ENCODE results near the gene WDR86. TPM values are rescaled to one million over a fixed set of nuclear protein-coding genes. Genes with fewer than 3 reads are reported as not detected.

WDR86 gene
- polyA plus RNA-seq, 3 donors from 2014 or later, result 0.75 to 2.2 (median 2.2) TPM

GRCh38 chr7:151378011-151378410 lies 31.8 kb downstream of the WDR86 start:
- no peak overlapping the region for H3K4me3 Mint-ChIP-seq
- H3K27ac Mint-ChIP-seq, result peak overlapping the region in 1 of 6 donors; percentile 10
- peaks cover 7 to 14% of the 10 kb centered on the region in 2 donors for H3K4me1 Mint-ChIP-seq
- peaks cover 9 to 30% (median 12%) of the 10 kb centered on the region in 3 donors for H3K36me3 Mint-ChIP-seq
- no peaks in the 10 kb centered on the region for H3K9me3 Mint-ChIP-seq
- no peak for DNase-seq
- peaks cover 0 to 4% (median 3%) of the 10 kb centered on the region in 3 donors for H3K27me3 Mint-ChIP-seq (ENCODE audit: low read depth in 3 of 3)

GRCh38 chr7:151377406-151377805 lies 32.4 kb downstream of the WDR86 start:
- H3K9me3 Mint-ChIP-seq, result no peaks in the 10 kb centered on the region
- peaks cover 0 to 4% (median 3%) of the 10 kb centered on the region in 3 donors for H3K27me3 Mint-ChIP-seq (ENCODE audit: low read depth in 3 of 3)
- DNase-seq, result no peak
- H3K36me3 Mint-ChIP-seq, result peaks cover 10 to 32% (median 12%) of the 10 kb centered on the region in 3 donors
- H3K4me3 Mint-ChIP-seq, result no peak overlapping the region
- no peak overlapping the region for H3K27ac Mint-ChIP-seq
- H3K4me1 Mint-ChIP-seq, result peaks cover 5 to 11% of the 10 kb centered on the region in 2 donors

- no peak overlapping the region for H3K27ac Mint-ChIP-seq
- H3K4me3 Mint-ChIP-seq, result no peak overlapping the region
- peaks cover 0 to 7% of the 10 kb centered on the region in 2 donors for H3K4me1 Mint-ChIP-seq
- H3K36me3 Mint-ChIP-seq, result peaks cover 13 to 35% (median 16%) of the 10 kb centered on the region in 3 donors
- H3K9me3 Mint-ChIP-seq, result no peaks in the 10 kb centered on the region
- H3K27me3 Mint-ChIP-seq (ENCODE audit: low read depth in 3 of 3), result peaks cover 0 to 4% (median 3%) of the 10 kb centered on the region in 3 donors
- no peak for DNase-seq
These were observed 33.5 kb downstream of the WDR86 start for GRCh38 chr7:151376218-151376902.

DNA sequence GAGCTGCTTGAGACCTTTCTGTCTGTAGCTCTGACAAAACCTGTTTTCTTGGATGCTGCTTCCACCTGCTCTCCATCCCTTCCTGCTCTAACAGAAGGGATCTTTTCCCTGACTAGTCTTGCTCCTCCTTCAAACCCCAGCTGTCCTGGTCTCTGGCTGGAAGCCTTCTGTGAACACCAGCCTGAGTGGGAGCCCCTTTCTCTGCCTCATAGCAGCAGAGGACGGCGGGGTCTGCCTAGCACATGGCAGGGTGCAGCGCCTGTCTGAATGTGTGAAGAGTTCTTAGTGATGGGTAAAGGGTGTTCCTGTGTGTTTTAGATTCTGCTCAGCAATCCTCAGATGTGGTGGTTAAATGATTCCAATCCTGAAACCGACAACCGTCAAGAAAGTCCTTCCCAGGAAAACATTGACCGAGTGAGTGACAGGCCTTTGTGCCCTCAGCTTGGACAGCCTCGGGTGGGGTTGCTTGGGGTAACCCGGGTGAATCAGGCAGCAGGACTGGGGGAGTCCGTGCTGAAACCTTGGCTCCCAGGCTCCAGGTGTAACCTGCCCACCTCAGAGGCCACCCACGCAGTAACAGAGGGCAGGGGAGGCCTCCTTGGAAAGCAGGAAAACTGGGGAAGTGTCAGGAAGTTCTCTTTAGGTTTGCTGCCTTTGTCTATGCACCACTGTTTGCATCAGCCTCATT lies 34.2 kb downstream of the WDR86 start:
- Mint-ChIP-seq H3K4me3 (no peak overlapping the region), H3K4me1 (peaks cover 0 to 3% of the 10 kb centered on the region in 2 donors), H3K9me3 (no peaks in the 10 kb centered on the region), H3K27me3 (ENCODE audit: low read depth in 3 of 3) (peaks cover 0 to 4% (median 3%) of the 10 kb centered on the region in 3 donors), H3K36me3 (peaks cover 13 to 35% (median 16%) of the 10 kb centered on the region in 3 donors), H3K27ac (peak overlapping the region in 2 of 6 donors; percentile 37 to 50)
- no peak for DNase-seq

DNA sequence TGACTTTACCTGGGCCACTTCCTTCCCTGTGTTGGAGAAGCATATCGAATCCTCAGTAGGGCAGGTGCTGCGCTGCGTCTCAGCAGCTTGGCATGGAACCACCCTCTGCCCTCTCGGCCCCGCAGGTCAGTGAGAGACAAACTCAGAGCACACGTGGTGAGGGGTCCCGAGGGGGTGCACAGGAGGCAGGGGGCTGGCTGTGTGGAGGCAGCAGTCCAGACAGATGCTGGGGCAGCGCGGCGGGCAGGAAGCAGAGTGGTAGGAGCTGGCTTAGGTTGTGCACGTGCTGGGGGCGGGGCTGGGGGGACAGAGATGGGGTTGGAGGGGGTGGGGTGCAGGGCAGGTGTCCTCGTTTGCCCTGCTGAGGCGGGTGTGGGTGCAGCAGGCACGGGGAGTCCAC lies 35.1 kb downstream of the WDR86 start:
- Mint-ChIP-seq H3K27me3 (ENCODE audit: low read depth in 3 of 3) (peaks cover 0 to 4% (median 3%) of the 10 kb centered on the region in 3 donors), H3K27ac (no peak overlapping the region), H3K4me3 (no peak overlapping the region), H3K4me1 (peaks cover 0 to 3% of the 10 kb centered on the region in 2 donors), H3K9me3 (no peaks in the 10 kb centered on the region), H3K36me3 (peaks cover 13 to 35% (median 16%) of the 10 kb centered on the region in 3 donors)
- DNase-seq, result no peak

- Mint-ChIP-seq H3K9me3 (no peaks in the 10 kb centered on the region), H3K4me3 (no peak overlapping the region), H3K27me3 (ENCODE audit: low read depth in 3 of 3) (peaks cover 0 to 3% (median 0%) of the 10 kb centered on the region in 3 donors), H3K27ac (no peak overlapping the region), H3K4me1 (no peaks in the 10 kb centered on the region), H3K36me3 (peaks cover 13 to 37% (median 18%) of the 10 kb centered on the region in 3 donors)
- no peak for DNase-seq
These were observed 35.7 kb downstream of the WDR86 start for GRCh38 chr7:151374139-151374538.

GRCh38 chr7:151373599-151373998 lies 36.2 kb downstream of the WDR86 start:
- H3K4me1 Mint-ChIP-seq, result peaks cover under 1% of the 10 kb centered on the region in 2 donors
- H3K27me3 Mint-ChIP-seq (ENCODE audit: low read depth in 3 of 3), result peaks cover 0 to 3% (median 0%) of the 10 kb centered on the region in 3 donors
- H3K9me3 Mint-ChIP-seq, result no peaks in the 10 kb centered on the region
- no peak for DNase-seq
- peaks cover 13 to 38% (median 19%) of the 10 kb centered on the region in 3 donors for H3K36me3 Mint-ChIP-seq
- no peak overlapping the region for H3K4me3 Mint-ChIP-seq
- no peak overlapping the region for H3K27ac Mint-ChIP-seq

- H3K9me3 Mint-ChIP-seq, result no peaks in the 10 kb centered on the region
- H3K27me3 Mint-ChIP-seq (ENCODE audit: low read depth in 3 of 3), result peaks cover 0 to 3% (median 0%) of the 10 kb centered on the region in 3 donors
- H3K4me1 Mint-ChIP-seq, result peaks cover 5 to 9% of the 10 kb centered on the region in 2 donors
- no peak for DNase-seq
- H3K36me3 Mint-ChIP-seq, result peaks cover 6 to 33% (median 10%) of the 10 kb centered on the region in 3 donors
- peak overlapping the region in 1 of 6 donors; percentile 49 for H3K27ac Mint-ChIP-seq
- no peak overlapping the region for H3K4me3 Mint-ChIP-seq
These were observed 37.1 kb downstream of the WDR86 start for GRCh38 chr7:151372612-151373265.

DNA sequence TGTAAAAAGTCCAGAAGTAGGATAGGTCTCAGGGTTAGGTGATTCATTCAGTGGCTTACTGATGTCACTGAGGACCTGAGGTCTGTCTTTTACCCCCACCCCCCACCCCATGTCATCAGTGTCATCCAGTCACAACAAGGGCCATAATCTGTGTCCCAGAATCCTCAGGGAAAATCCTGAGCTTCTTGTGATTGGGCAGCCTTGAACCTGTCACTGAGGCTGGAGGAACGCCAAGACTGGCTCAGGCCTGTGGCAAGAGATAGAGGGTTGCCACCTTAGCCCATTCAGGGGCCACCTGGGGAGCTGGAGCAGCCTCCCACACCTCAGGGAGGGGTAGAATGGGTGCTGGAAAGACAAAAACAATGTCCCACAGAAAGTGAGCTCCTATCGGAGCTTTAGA lies 38.6 kb downstream of the WDR86 start:
- peaks cover 3 to 26% (median 7%) of the 10 kb centered on the region in 3 donors for H3K36me3 Mint-ChIP-seq
- DNase-seq, result no peak

GRCh38 chr7:151368136-151368571 lies 41.7 kb downstream of the WDR86 start:
- peaks cover 10 to 22% of the 10 kb centered on the region in 2 donors for H3K4me1 Mint-ChIP-seq
- no peaks in the 10 kb centered on the region for H3K27me3 Mint-ChIP-seq (ENCODE audit: low read depth in 3 of 3)
- H3K27ac Mint-ChIP-seq, result peak overlapping the region in 1 of 6 donors; percentile 42
- H3K9me3 Mint-ChIP-seq, result no peaks in the 10 kb centered on the region
- peaks cover 10 to 28% (median 11%) of the 10 kb centered on the region in 3 donors for H3K36me3 Mint-ChIP-seq
- DNase-seq, result peak; percentile 63 to 74 (median 71)
- H3K4me3 Mint-ChIP-seq, result no peak overlapping the region

More for the DNA sequence above, 38.6 kb downstream of the WDR86 start:
- Mint-ChIP-seq H3K9me3 (no peaks in the 10 kb centered on the region), H3K4me3 (no peak overlapping the region), H3K27ac (no peak overlapping the region), H3K27me3 (ENCODE audit: low read depth in 3 of 3) (peaks cover 0 to 2% (median 0%) of the 10 kb centered on the region in 3 donors), H3K4me1 (peaks cover 6 to 10% of the 10 kb centered on the region in 2 donors)

DNA sequence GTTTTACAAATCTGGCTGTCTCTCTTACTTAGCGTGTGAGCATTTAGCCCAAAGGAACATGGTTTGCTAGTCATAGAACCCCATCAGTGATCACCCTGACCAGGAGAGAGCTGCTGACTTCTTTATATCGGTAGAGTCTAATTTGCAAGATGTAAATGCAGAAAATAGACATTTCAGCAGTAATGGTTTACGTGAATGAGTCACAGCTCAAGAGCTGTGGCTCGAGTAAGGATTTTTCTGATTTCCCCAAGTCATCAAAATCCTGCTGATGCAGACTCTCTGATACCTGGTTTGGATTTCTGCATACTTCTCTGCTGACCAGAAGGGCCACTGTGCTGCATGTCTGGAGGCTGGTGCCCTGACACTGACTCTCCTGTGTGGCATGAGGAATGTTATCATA lies 42.6 kb downstream of the WDR86 start:
- H3K36me3 Mint-ChIP-seq, result peaks cover 15 to 32% (median 18%) of the 10 kb centered on the region in 3 donors
- H3K9me3 Mint-ChIP-seq, result no peaks in the 10 kb centered on the region
- H3K27ac Mint-ChIP-seq, result peak overlapping the region in 1 of 6 donors; percentile 64
- H3K27me3 Mint-ChIP-seq (ENCODE audit: low read depth in 3 of 3), result no peaks in the 10 kb centered on the region
- no peak overlapping the region for H3K4me3 Mint-ChIP-seq
- peaks cover 12 to 22% of the 10 kb centered on the region in 2 donors for H3K4me1 Mint-ChIP-seq
- DNase-seq, result no peak

DNA sequence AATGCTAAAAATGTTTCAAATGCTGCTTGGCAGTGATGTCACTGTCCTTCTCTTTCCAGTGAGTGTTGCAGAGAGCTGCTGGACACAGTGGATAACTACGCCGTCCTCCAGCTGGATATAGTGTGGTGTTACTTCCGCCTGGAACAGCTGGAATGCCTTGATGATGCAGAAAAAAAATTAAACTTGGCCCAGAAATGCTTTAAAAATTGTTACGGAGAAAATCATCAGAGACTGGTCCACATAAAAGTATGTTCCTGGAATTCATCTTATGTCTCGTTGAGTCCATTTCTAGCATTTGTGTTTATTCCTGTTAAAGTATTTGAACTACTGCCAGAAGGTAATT lies 43.0 kb downstream of the WDR86 start:
- Mint-ChIP-seq H3K4me1 (peaks cover 12 to 22% of the 10 kb centered on the region in 2 donors), H3K36me3 (peaks cover 17 to 34% (median 19%) of the 10 kb centered on the region in 3 donors)
- DNase-seq, result no peak

GRCh38 chr7:151366166-151366879 lies 43.5 kb downstream of the WDR86 start:
- no peak overlapping the region for H3K4me3 Mint-ChIP-seq
- no peaks in the 10 kb centered on the region for H3K27me3 Mint-ChIP-seq (ENCODE audit: low read depth in 3 of 3)
- peaks cover 22 to 39% (median 23%) of the 10 kb centered on the region in 3 donors for H3K36me3 Mint-ChIP-seq
- peaks cover 12 to 22% of the 10 kb centered on the region in 2 donors for H3K4me1 Mint-ChIP-seq
- H3K27ac Mint-ChIP-seq, result peak overlapping the region in 1 of 6 donors; percentile 74
- no peaks in the 10 kb centered on the region for H3K9me3 Mint-ChIP-seq
- no peak for DNase-seq

More for the DNA sequence above, 43.0 kb downstream of the WDR86 start:
- H3K4me3 Mint-ChIP-seq, result no peak overlapping the region
- H3K9me3 Mint-ChIP-seq, result no peaks in the 10 kb centered on the region
- peak overlapping the region in 1 of 6 donors; percentile 15 for H3K27ac Mint-ChIP-seq
- no peaks in the 10 kb centered on the region for H3K27me3 Mint-ChIP-seq (ENCODE audit: low read depth in 3 of 3)

Data from immature natural killer cell (primary cell).